ENCODE results near the gene CLMN. TPM values are rescaled to one million over a fixed set of nuclear protein-coding genes. Genes with fewer than 3 reads are reported as not detected.

Gene CLMN
- total RNA-seq, 1 donor from 2014 or later, result 117 TPM

- peaks cover 2% of the 10 kb centered on the region for H3K36me3 Mint-ChIP-seq
- no peak overlapping the region for H3K4me3 Mint-ChIP-seq
- no peaks in the 10 kb centered on the region for H3K27me3 Mint-ChIP-seq (ENCODE audit: low read depth)
- H3K27ac Mint-ChIP-seq, result peak overlapping the region; percentile 45
- H3K4me1 Mint-ChIP-seq, result peaks cover 60% of the 10 kb centered on the region
- DNase-seq (ENCODE audit: low spot score in 2 of 2, unreplicated experiment in 2 of 2), result no peak
- H3K9me3 Mint-ChIP-seq, result no peaks in the 10 kb centered on the region
- no peak for TF ChIP-seq CTCF (IDR thresholded peaks at IDR 0.05; ENCODE audit: unreplicated experiment)
These were observed 168.1 kb downstream of the CLMN start for GRCh38 chr14:95151561-95151960.

- H3K36me3 Mint-ChIP-seq, result peaks cover 8% of the 10 kb centered on the region
- H3K4me1 Mint-ChIP-seq, result peaks cover 55% of the 10 kb centered on the region
These were observed 168.8 kb downstream of the CLMN start for GRCh38 chr14:95150910-95151309.

GRCh38 chr14:95149441-95149840 is 170.3 kb downstream of the CLMN start:
- H3K27ac Mint-ChIP-seq, result no peak overlapping the region
- H3K27me3 Mint-ChIP-seq (ENCODE audit: low read depth), result no peaks in the 10 kb centered on the region
- H3K4me3 Mint-ChIP-seq, result no peak overlapping the region
- no peak for DNase-seq (ENCODE audit: low spot score in 2 of 2, unreplicated experiment in 2 of 2)
- H3K9me3 Mint-ChIP-seq, result peaks cover 15% of the 10 kb centered on the region
- H3K36me3 Mint-ChIP-seq, result peaks cover 18% of the 10 kb centered on the region
- peaks cover 41% of the 10 kb centered on the region for H3K4me1 Mint-ChIP-seq
- no peak for TF ChIP-seq CTCF (IDR thresholded peaks at IDR 0.05; ENCODE audit: unreplicated experiment)

More at GRCh38 chr14:95150910-95151309, 168.8 kb downstream of the CLMN start:
- peaks cover 4% of the 10 kb centered on the region for H3K9me3 Mint-ChIP-seq
- no peak overlapping the region for H3K4me3 Mint-ChIP-seq
- peak overlapping the region; percentile 35 for H3K27ac Mint-ChIP-seq
- H3K27me3 Mint-ChIP-seq (ENCODE audit: low read depth), result no peaks in the 10 kb centered on the region
- no peak for TF ChIP-seq CTCF (IDR thresholded peaks at IDR 0.05; ENCODE audit: unreplicated experiment)
- DNase-seq (ENCODE audit: low spot score in 2 of 2, unreplicated experiment in 2 of 2), result no peak

GRCh38 chr14:95147597-95147996 is 172.1 kb downstream of the CLMN start:
- H3K9me3 Mint-ChIP-seq, result peaks cover 15% of the 10 kb centered on the region
- TF ChIP-seq CTCF (IDR thresholded peaks at IDR 0.05; ENCODE audit: unreplicated experiment), result no peak
- H3K36me3 Mint-ChIP-seq, result peaks cover 18% of the 10 kb centered on the region
- no peaks in the 10 kb centered on the region for H3K27me3 Mint-ChIP-seq (ENCODE audit: low read depth)
- peak overlapping the region; percentile 79 for H3K27ac Mint-ChIP-seq
- peaks cover 40% of the 10 kb centered on the region for H3K4me1 Mint-ChIP-seq
- no peak overlapping the region for H3K4me3 Mint-ChIP-seq
- DNase-seq (ENCODE audit: low spot score in 2 of 2, unreplicated experiment in 2 of 2), result no peak

GRCh38 chr14:95146079-95146771 is 173.5 kb downstream of the CLMN start:
- Mint-ChIP-seq H3K4me3 (no peak overlapping the region), H3K4me1 (peaks cover 35% of the 10 kb centered on the region), H3K9me3 (peaks cover 15% of the 10 kb centered on the region), H3K27me3 (ENCODE audit: low read depth) (no peaks in the 10 kb centered on the region), H3K27ac (no peak overlapping the region), H3K36me3 (peaks cover 18% of the 10 kb centered on the region)
- no peak for DNase-seq (ENCODE audit: low spot score in 2 of 2, unreplicated experiment in 2 of 2)
- no peak for TF ChIP-seq CTCF (IDR thresholded peaks at IDR 0.05; ENCODE audit: unreplicated experiment)

All from mesothelial cell of epicardium (in vitro differentiated cells).